GM12878 (cell line): ENCODE results near the gene LZTFL1. TPM values are rescaled to one million over a fixed set of nuclear protein-coding genes. Genes with fewer than 3 reads are reported as not detected.

Experiments used
- ATAC-seq: fragments of 200-7000 bp; cut with Tn5 transposase; 3 replicates; pipeline ENCODE4 v1.9.1; 2020; ENCODE audit warnings: mild to moderate bottlenecking, moderate library complexity
- BruUV-seq: library from RNA; stranded (reverse); fragments of 400-500 nt; replicated peaks from 2 replicates; lab custom pipeline; 2021; lab: Mats Ljungman, UMichigan
- CTCF ChIA-PET: fragments of 300-600 bp; sonication (Branson Sonifier 250); formaldehyde crosslinking; extraction: SDS; loops from one replicate; lab custom pipeline; 2021; ENCODE audit warnings: inconsistent platforms; lab: Yijun Ruan, JAX
- POLR2A ChIA-PET: fragments of 350-600 bp; formaldehyde crosslinking; extraction: SDS; loops from one replicate; lab custom pipeline; 2021; ENCODE audit warnings: inconsistent platforms; lab: Charles Lee
- RAD21 ChIA-PET: fragments of 300-600 bp; sonication (Branson Sonifier 250); formaldehyde crosslinking; loops from one replicate; lab custom pipeline; 2023; ENCODE audit warnings: antibody characterized with exemption; ENCODE audit not compliant: unreplicated experiment; lab: Charles Lee
- SMC1A ChIA-PET: fragments of 300-600 bp; sonication (Branson Sonifier 250); formaldehyde crosslinking; loops from one replicate; lab custom pipeline; 2023; ENCODE audit not compliant: unreplicated experiment, uncharacterized antibody; lab: Charles Lee
- DNase-seq: peaks from one replicate; pipeline ENCODE4 v3.0.0-alpha.2; 2011; ENCODE audit warnings: low read depth, low spot score
- FAIRE-seq: peaks from 3 replicates; lab custom pipeline; 2011; peaks lifted over from hg19 to GRCh38; lab: Jason Lieb, UNC
- H2AFZ ChIP-seq: 2 replicates; pipeline ENCODE4 v1.6.0; 2011; ENCODE audit warnings: low read depth, low read length, control low read depth; ENCODE audit not compliant: control insufficient read depth
- H3K27ac ChIP-seq: 2 replicates; pipeline ENCODE4 v1.5.1; 2011; ENCODE audit warnings: control low read depth; ENCODE audit not compliant: control insufficient read depth, insufficient read depth
- H3K27me3 ChIP-seq, 2 experiments: replicated peaks in 1 of 2; 2 replicates each; pipeline versions ENCODE4 v1.6.0 to v1.6.1; 2011; ENCODE audit warnings: low read length in 1 of 2; ENCODE audit not compliant: control insufficient read depth in 2 of 2, insufficient read depth in 2 of 2
- H3K36me3 ChIP-seq, 2 experiments: 2 replicates each; pipeline ENCODE4 v1.5.1; 2011; ENCODE audit warnings: low read length in 1 of 2; ENCODE audit not compliant: control insufficient read depth in 2 of 2, insufficient read depth in 2 of 2
- H3K4me1 ChIP-seq: 2 replicates; pipeline ENCODE4 v1.6.1; 2011; ENCODE audit warnings: mild to moderate bottlenecking, low read length, moderate library complexity, mixed read lengths; ENCODE audit not compliant: control insufficient read depth, insufficient read depth
- H3K4me2 ChIP-seq: 2 replicates; pipeline ENCODE4 v1.6.0; 2011; ENCODE audit warnings: control low read depth; ENCODE audit not compliant: control insufficient read depth, insufficient read depth
- H3K4me3 ChIP-seq: fragments of 200-600 bp; sonication (generic); 2 replicates; pipeline ENCODE4 v1.5.1; 2016
- H3K79me2 ChIP-seq: 2 replicates; pipeline ENCODE4 v1.6.0; 2011; ENCODE audit warnings: low read length; ENCODE audit not compliant: control insufficient read depth, insufficient read depth
- H3K9ac ChIP-seq: 2 replicates; pipeline ENCODE4 v1.8.0; 2011; ENCODE audit warnings: low read length, control low read depth, mixed read lengths; ENCODE audit not compliant: control insufficient read depth, insufficient read depth
- H3K9me3 ChIP-seq: replicated peaks from 3 replicates; pipeline ENCODE4 v1.5.1; 2011; ENCODE audit warnings: mild to moderate bottlenecking, low read length; ENCODE audit not compliant: control insufficient read depth, insufficient read depth
- H4K20me1 ChIP-seq: 2 replicates; pipeline ENCODE4 v1.6.0; 2011; ENCODE audit not compliant: control insufficient read depth, insufficient read depth
- BACH1 ChIP-seq: fragments of 450-650 bp; IDR thresholded peaks from 2 replicates; pipeline ENCODE4 v1.6.1; 2017; ENCODE audit warnings: mild to moderate bottlenecking, borderline replicate concordance
- EGR1 ChIP-seq, 2 experiments: IDR thresholded peaks; 1 replicate in 1 of 2; 2 replicates in 1 of 2; pipeline ENCODE4 v1.6.1; 2011 to 2012; ENCODE audit warnings: low read depth in 2 of 2, low read length in 2 of 2, borderline replicate concordance in 1 of 2, mild to moderate bottlenecking in 1 of 2, moderate library complexity in 1 of 2
- IKZF1 ChIP-seq: fragments of 450-650 bp; conservative IDR thresholded peaks from 2 replicates; pipeline ENCODE4 v1.6.1; 2017; ENCODE audit warnings: antibody characterized with exemption, mild to moderate bottlenecking
- IRF4 ChIP-seq: IDR thresholded peaks from 2 replicates; pipeline ENCODE4 v1.6.1; 2011; ENCODE audit warnings: low read depth, low read length
- MYB ChIP-seq: fragments of 150-350 bp; IDR thresholded peaks from 2 replicates; pipeline ENCODE4 v1.6.1; 2014; ENCODE audit warnings: mild to moderate bottlenecking, low read depth, low read length, borderline replicate concordance
- NFXL1 ChIP-seq: fragments of 450-650 bp; IDR thresholded peaks from 2 replicates; pipeline ENCODE4 v1.6.1; 2017; ENCODE audit warnings: antibody characterized with exemption, mild to moderate bottlenecking, borderline replicate concordance
- NFYA ChIP-seq: IDR thresholded peaks from 2 replicates; pipeline ENCODE4 v1.6.1; 2011; ENCODE audit warnings: low read depth, mild to moderate bottlenecking, low read length, improper control_type of control experiment, borderline replicate concordance
- NR2C2 ChIP-seq: IDR thresholded peaks from 2 replicates; pipeline ENCODE4 v1.6.1; 2011; ENCODE audit warnings: borderline replicate concordance, low read depth; ENCODE audit not compliant: control insufficient read depth, insufficient read length
- STAT3 ChIP-seq: IDR thresholded peaks from 2 replicates; pipeline ENCODE4 v1.6.1; 2011; ENCODE audit warnings: low read depth, low read length, improper control_type of control experiment
- WGBS: methylation state at CpG from one replicate; pipeline ENCODE4 v1.1.6; 2016; ENCODE audit warnings: low lambda C conversion rate; ENCODE audit not compliant: insufficient replicate concordance, insufficient coverage; ENCODE audit errors: missing lambda C conversion rate; 5-methylcytosine and 5-hydroxymethylcytosine counted together
- in situ Hi-C: fragments of 300-500 bp; cut with MboI; formaldehyde crosslinking; loops from 9 replicates; pipeline ENCODE4 v1.14.3; 2018; ENCODE audit warnings: mixed read lengths
- intact Hi-C: fragments of 100-400 bp; cut with micrococcal nuclease; formaldehyde crosslinking; loops from one replicate; pipeline ENCODE4 v1.14.2; 2022; ENCODE audit not compliant: unreplicated experiment
- polyA plus RNA-seq, 11 experiments: library from polyadenylated mRNA; depleted of rRNA in 4 of 11; unstranded in 6 of 11; stranded (reverse) in 5 of 11; fragments of >200 nt; fragmentation: Nextera tagmentation in 4 of 11; fragmentation: Illumina TruSeq in 1 of 11; extraction: Ambion mirVana in 4 of 11; extraction: Trizol in 1 of 11; gene quantifications; 1 replicate in 1 of 11; 2 replicates in 10 of 11; pipeline versions ENCODE4 v1.2.1 to v1.2.3, GENCODE V29; 2011 to 2016; ENCODE audit warnings: inconsistent platforms in 2 of 11, missing spikeins in 2 of 11, low read depth in 1 of 11
- total RNA-seq, 4 experiments: library from RNA; depleted of rRNA in 3 of 4; stranded (reverse); fragments of >200 nt in 3 of 4; fragmentation: Illumina TruSeq in 1 of 4; extraction: Trizol in 1 of 4; gene quantifications; 2 replicates each; pipeline versions ENCODE4 v1.2.1 to v1.2.3, GENCODE V29; 2013 to 2021
- TF ChIP-seq, protein P1 (sequence below): IDR thresholded peaks from 2 replicates; pipeline ENCODE4 v1.6.1; 2012; ENCODE audit warnings: improper control_type of control experiment, low read depth, low read length; ENCODE audit not compliant: insufficient replicate concordance
- TF ChIP-seq, protein P2 (sequence below): fragments of 450-650 bp; IDR thresholded peaks from 2 replicates; pipeline ENCODE4 v1.6.1; 2017; ENCODE audit warnings: mild to moderate bottlenecking, moderate library complexity

Gene LZTFL1
- total and polyA plus RNA-seq, 10 of the 15 experiments (the other 5 are each of a cell fraction or from before 2014, with no cell fraction given) = 9.8 to 74.1 (median 11.9) TPM

DNA sequence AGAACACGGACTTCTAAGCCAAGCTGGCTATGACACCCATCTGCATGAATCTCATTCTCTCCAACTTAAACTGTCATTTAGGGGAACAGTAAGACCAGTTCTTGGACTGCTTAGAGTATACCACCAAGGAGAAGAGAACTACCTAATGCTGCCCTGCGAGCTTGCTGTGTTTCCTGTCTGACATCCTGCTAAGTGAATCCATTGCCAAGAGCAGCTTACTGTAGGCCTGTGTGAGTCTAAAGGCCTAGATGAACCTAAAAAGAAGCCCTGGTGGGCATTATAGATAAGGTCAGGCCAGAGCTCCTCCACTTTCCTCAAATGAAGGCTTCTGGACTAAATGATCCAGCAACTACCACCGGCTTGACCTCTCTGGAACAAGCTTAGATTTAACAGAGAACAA lies 15.0 kb downstream of the LZTFL1 start (continued):
- TF ChIP-seq NFYA (no peak), EGR1 (IDR thresholded peaks at IDR 0.05; ENCODE audit: borderline replicate concordance in 1 of 2, low read depth in 2 of 2, low read length in 2 of 2) (no peak)
- TF ChIP-seq, all 136 proteins: peak for 0

DNA sequence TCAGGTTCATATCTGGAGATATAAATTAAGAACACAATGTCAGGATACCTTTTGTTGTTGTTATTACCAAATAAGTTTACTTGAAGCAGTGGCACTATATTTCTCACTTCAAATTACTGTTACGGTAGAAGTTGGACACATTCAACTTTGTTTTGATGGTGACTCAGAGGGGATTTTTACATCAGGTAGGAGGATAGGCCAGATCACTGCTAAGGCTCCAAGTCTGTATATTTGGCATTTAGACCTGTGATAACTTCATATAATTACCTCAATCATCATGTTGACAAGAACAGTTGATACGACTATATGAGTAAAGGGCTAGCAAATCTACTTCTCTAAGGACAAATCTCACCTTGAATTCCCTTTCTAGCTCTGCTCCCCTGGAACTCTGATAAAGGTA lies 15.6 kb downstream of the LZTFL1 start:
- ATAC-seq (no peak), FAIRE-seq (no peak)
- in situ Hi-C loops = no loop called here
- no peak for TF ChIP-seq STAT3
- no peak for TF ChIP-seq EGR1 (IDR thresholded peaks at IDR 0.05; ENCODE audit: borderline replicate concordance in 1 of 2, low read depth in 2 of 2, low read length in 2 of 2)
- TF ChIP-seq IRF4 = no peak
- TF ChIP-seq MYB = no peak
- TF ChIP-seq IKZF1 = no peak
- TF ChIP-seq BACH1 = no peak
- no peak for TF ChIP-seq NFXL1
- TF ChIP-seq, protein P1, sequence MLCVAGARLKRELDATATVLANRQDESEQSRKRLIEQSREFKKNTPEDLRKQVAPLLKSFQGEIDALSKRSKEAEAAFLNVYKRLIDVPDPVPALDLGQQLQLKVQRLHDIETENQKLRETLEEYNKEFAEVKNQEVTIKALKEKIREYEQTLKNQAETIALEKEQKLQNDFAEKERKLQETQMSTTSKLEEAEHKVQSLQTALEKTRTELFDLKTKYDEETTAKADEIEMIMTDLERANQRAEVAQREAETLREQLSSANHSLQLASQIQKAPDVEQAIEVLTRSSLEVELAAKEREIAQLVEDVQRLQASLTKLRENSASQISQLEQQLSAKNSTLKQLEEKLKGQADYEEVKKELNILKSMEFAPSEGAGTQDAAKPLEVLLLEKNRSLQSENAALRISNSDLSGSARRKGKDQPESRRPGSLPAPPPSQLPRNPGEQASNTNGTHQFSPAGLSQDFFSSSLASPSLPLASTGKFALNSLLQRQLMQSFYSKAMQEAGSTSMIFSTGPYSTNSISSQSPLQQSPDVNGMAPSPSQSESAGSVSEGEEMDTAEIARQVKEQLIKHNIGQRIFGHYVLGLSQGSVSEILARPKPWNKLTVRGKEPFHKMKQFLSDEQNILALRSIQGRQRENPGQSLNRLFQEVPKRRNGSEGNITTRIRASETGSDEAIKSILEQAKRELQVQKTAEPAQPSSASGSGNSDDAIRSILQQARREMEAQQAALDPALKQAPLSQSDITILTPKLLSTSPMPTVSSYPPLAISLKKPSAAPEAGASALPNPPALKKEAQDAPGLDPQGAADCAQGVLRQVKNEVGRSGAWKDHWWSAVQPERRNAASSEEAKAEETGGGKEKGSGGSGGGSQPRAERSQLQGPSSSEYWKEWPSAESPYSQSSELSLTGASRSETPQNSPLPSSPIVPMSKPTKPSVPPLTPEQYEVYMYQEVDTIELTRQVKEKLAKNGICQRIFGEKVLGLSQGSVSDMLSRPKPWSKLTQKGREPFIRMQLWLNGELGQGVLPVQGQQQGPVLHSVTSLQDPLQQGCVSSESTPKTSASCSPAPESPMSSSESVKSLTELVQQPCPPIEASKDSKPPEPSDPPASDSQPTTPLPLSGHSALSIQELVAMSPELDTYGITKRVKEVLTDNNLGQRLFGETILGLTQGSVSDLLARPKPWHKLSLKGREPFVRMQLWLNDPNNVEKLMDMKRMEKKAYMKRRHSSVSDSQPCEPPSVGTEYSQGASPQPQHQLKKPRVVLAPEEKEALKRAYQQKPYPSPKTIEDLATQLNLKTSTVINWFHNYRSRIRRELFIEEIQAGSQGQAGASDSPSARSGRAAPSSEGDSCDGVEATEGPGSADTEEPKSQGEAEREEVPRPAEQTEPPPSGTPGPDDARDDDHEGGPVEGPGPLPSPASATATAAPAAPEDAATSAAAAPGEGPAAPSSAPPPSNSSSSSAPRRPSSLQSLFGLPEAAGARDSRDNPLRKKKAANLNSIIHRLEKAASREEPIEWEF = no peak
- TF ChIP-seq, protein P2, sequence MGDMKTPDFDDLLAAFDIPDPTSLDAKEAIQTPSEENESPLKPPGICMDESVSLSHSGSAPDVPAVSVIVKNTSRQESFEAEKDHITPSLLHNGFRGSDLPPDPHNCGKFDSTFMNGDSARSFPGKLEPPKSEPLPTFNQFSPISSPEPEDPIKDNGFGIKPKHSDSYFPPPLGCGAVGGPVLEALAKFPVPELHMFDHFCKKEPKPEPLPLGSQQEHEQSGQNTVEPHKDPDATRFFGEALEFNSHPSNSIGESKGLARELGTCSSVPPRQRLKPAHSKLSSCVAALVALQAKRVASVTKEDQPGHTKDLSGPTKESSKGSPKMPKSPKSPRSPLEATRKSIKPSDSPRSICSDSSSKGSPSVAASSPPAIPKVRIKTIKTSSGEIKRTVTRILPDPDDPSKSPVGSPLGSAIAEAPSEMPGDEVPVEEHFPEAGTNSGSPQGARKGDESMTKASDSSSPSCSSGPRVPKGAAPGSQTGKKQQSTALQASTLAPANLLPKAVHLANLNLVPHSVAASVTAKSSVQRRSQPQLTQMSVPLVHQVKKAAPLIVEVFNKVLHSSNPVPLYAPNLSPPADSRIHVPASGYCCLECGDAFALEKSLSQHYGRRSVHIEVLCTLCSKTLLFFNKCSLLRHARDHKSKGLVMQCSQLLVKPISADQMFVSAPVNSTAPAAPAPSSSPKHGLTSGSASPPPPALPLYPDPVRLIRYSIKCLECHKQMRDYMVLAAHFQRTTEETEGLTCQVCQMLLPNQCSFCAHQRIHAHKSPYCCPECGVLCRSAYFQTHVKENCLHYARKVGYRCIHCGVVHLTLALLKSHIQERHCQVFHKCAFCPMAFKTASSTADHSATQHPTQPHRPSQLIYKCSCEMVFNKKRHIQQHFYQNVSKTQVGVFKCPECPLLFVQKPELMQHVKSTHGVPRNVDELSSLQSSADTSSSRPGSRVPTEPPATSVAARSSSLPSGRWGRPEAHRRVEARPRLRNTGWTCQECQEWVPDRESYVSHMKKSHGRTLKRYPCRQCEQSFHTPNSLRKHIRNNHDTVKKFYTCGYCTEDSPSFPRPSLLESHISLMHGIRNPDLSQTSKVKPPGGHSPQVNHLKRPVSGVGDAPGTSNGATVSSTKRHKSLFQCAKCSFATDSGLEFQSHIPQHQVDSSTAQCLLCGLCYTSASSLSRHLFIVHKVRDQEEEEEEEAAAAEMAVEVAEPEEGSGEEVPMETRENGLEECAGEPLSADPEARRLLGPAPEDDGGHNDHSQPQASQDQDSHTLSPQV = no peak
- TF ChIP-seq NR2C2 = no peak

More for the DNA sequence above, 15.6 kb downstream of the LZTFL1 start:
- Histone ChIP-seq H3K4me3 (no peak overlapping the region), H3K27me3 (no peaks in the 10 kb centered on the region), H3K9me3 (no peaks in the 10 kb centered on the region), H3K9ac (no peak overlapping the region), H2AFZ (no peak overlapping the region), H3K27ac (no peak overlapping the region), H4K20me1 (no peaks in the 10 kb centered on the region), H3K4me2 (no peak overlapping the region), H3K79me2 (no peaks in the 10 kb centered on the region), H3K4me1 (no peaks in the 10 kb centered on the region), H3K36me3 (peaks cover 4% of the 10 kb centered on the region in 2 experiments; a peak in 3 of 4 replicates)
- 23% methylated on average over 2 of the region's 2 CpGs for WGBS
- CTCF ChIA-PET = interaction anchor here (0.8 to 1.5 kb wide), 7 partner anchors 9 to 103 kb away, joined by 3 to 6 read pairs (median 3); no protein-coding TSS in a partner anchor
- no peak for DNase-seq
- POLR2A ChIA-PET = interaction anchor here (1.1 to 1.4 kb wide), 2 partner anchors 12 to 82 kb away, joined by 3 to 4 read pairs; no protein-coding TSS in a partner anchor
- RAD21 ChIA-PET = interaction anchor here (0.9 to 1.4 kb wide), 3 partner anchors 36 to 79 kb away, joined by 3 read pairs; no protein-coding TSS in a partner anchor
- intact Hi-C loops = no loop called here
- no TSS peak for BruUV-seq
- SMC1A ChIA-PET = interaction anchor here (0.9 to 2.2 kb wide), 11 partner anchors 10 to 111 kb away, joined by 3 to 10 read pairs (median 3); no protein-coding TSS in a partner anchor
